ENCODE results near the gene PRKG1.
"Not testable (repeated sequence)": the region's sequence is repeated elsewhere in the genome, so short reads cannot be mapped to it uniquely, and the experiment has no call there.

PRKG1 gene

DNA sequence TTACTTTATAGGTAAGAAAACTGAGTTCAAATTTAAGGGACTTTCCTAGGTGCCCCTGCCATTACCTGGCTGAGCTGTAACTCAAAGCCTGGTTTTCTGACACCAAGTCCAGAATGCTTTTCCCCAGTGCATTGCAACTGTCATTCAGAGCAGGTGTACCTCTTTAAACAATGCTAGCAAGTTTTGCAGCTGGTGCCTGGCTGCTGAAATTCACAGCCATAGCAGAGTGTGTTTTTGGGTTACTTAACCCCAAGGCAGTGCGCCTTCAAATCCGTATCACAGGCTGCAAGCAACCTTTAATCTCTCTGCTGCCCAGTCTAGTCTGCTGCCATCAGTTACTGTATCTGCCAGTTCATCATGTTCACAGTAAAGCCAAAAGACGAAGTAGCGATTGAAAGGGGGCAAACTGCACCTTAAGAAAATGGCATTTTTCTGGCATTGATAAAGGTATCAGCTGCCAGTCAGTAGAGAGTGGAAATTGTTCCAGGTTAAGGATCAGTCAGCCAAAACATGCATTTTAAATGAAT, 359.7 kb downstream of the PRKG1 start:
- no peak for DNase-seq (ENCODE audit: low read depth)

DNA sequence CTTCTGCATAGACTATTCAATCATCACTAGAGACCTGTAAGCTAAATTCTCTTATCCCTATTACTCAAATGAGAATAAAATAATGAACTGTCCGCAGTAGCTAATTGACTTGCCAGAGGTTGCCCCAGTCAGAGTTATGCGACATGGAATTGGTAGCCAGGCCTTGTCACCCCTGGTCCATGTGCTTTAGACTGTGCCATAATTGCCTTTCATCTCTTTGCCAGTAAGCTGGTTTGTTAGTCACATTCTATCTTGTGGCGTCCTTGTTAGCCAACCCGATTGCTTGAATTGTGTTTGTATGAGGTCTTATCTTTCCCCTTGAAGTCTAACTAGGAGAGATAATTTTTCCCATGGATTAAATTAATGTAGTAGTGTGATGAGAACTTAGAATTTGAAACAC, 362.5 kb downstream of the PRKG1 start:
- DNase-seq (ENCODE audit: low read depth) = no peak

DNA sequence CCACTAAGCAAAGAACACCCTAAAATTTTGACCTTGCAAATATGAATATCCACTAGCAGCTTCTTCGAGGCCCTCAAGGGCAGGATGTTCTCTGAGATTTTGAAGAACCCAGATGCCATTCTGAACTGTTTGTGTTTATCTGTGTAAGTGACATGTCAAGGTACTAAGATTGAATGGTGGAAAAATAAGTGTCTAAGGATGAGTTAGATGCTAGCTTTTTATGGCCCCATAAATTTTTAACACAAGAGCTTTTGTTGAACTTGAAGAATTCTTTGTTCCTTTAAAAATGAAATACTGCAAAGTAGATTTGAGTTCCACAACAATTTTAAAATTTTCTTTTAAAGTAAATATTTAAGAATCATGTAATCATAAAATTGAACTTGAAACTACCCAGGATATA, 365.4 kb downstream of the PRKG1 start:
- DNase-seq (ENCODE audit: low read depth) = no peak

DNA sequence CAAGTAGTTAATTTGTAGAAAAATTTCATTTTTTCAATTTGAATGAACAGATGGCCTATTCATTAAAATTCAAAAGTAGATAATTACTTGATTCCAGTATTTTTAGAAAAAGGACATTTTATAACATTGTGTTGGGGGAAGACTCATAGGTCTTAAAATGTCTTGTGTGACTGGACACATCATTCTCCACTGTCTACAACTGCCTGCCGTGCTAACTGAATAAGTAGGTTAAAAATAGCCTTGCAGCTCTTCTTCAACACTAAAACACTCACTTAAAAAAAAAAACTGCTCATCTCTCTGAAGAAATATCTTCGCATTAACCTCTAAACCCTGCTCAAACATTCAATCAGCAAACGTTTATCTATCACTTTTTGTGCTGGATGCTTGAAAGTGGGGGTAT, 371.3 kb downstream of the PRKG1 start:
- DNase-seq (ENCODE audit: low read depth) = no peak

DNA sequence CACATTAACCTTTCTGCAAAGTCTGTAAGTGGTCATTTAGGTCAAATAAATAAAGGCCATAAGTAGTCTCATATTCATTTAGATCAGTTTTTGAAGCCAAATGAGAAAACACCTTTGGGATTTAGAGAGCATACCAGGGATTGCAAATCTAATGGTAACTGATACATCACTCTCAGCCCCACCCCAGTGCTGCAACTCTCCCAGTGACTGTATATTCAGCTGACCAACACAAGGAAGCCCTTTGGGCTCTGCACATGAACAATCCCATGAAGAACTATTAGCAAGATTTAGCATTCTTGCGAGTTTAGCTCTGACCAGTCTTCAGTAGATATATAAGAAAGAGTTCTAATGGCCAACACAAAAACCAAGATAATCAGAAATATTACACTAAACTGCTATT, 372.8 kb downstream of the PRKG1 start:
- no peak for DNase-seq (ENCODE audit: low read depth)

- not testable (repeated sequence) for DNase-seq (ENCODE audit: low read depth)
Measured at GRCh38 chr10:51455762-51456161, 381.5 kb downstream of the PRKG1 start.

GRCh38 chr10:51459476-51459875, 385.2 kb downstream of the PRKG1 start:
- DNase-seq (ENCODE audit: low read depth) = no peak

GRCh38 chr10:51462076-51462779, 387.9 kb downstream of the PRKG1 start:
- DNase-seq (ENCODE audit: low read depth) = no peak

GRCh38 chr10:51468424-51468823, 394.1 kb downstream of the PRKG1 start:
- DNase-seq (ENCODE audit: low read depth) = no peak

GRCh38 chr10:51469686-51470085, 395.4 kb downstream of the PRKG1 start:
- DNase-seq (ENCODE audit: low read depth) = no peak

DNA sequence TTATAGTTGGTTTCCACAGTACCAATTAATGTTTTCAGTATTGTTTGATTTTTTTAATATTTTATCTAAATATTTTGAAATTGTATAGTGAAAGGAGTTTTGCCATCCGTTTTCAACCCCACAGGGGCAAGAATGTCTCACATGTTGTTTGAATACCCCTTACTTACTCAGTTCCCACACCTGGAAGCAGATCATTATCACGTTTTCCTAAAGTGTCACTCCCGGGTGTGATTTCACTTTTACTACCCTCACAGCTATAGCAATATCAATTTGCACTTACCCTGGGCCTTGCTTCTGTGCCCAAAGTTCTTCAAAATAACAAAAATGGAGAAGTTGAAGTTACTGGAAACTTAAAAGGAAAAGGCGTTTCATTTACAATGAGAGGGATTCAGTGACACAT, 397.0 kb downstream of the PRKG1 start:
- no peak for DNase-seq (ENCODE audit: low read depth)

- DNase-seq (ENCODE audit: low read depth) = no peak
Measured at GRCh38 chr10:51472154-51472553, 397.9 kb downstream of the PRKG1 start.

DNA sequence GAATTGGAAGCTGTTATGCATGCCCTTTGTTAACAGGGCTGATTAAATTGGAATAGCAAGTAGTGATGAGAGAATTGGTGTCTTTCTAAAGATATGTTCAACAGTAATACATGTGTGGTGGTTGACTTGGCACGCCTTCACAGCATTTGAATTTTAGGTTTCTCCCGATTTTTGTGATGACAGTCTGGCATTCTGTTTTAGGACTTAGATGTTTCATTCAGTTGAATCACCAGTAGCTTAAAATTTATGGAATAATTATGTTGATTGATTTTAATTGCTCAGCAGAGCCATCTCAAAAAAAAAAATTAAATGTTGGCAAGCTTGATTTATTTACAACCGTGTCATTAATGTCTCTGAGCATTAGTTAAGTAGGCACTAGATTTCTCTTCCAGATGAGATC, 405.4 kb downstream of the PRKG1 start:
- DNase-seq (ENCODE audit: low read depth) = no peak

GRCh38 chr10:51485668-51486067, 411.4 kb downstream of the PRKG1 start:
- no peak for DNase-seq (ENCODE audit: low read depth)

DNA sequence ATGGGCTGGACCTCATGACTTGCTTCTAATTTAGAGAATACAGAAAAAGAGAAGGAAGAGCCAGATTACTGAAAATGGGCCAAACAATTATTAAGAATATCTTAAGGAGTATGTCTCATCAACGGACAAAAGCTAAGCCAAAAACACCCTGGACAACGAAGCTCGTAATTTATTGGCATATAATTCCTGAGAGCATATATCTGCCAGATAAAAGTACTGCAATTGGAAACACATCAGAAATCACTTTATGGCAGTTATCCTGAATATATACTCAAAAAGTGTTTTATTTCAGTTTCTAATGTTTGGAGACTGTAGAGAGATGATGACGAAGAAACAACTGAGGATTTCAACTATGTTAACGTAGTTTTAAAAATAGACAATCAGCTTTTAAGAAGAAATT, 413.3 kb downstream of the PRKG1 start:
- no peak for DNase-seq (ENCODE audit: low read depth)

- DNase-seq (ENCODE audit: low read depth) = no peak
Measured at GRCh38 chr10:51488766-51489408, 414.6 kb downstream of the PRKG1 start.

GRCh38 chr10:51498424-51498823, 424.1 kb downstream of the PRKG1 start:
- DNase-seq (ENCODE audit: low read depth) = no peak

DNA sequence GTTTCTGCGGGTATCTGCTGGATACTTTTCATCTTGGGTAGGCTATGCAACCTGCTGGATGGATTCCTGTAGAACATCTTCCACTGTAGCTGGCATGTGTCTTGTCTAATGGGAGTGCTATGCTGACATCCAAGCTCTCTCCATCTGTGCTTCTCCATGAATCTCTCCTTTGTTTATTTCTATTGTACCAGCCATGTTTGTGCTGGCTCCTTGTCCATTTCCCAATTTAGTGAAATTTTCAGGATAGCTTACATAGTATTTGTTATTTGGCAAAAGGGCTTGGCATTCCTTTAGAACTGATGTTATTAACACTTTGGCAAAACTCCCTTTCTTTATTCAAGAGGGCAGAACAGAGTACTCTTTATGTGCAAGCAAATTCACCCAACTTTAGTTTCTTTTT, 427.1 kb downstream of the PRKG1 start:
- no peak for DNase-seq (ENCODE audit: low read depth)

- DNase-seq (ENCODE audit: low read depth) = no peak
Measured at GRCh38 chr10:51502124-51502523, 427.8 kb downstream of the PRKG1 start.

- no peak for DNase-seq (ENCODE audit: low read depth)
Measured at GRCh38 chr10:51503378-51503777, 429.1 kb downstream of the PRKG1 start.

GRCh38 chr10:51507476-51507875, 433.2 kb downstream of the PRKG1 start:
- no peak for DNase-seq (ENCODE audit: low read depth)

GRCh38 chr10:51508156-51508555, 433.9 kb downstream of the PRKG1 start:
- no peak for DNase-seq (ENCODE audit: low read depth)

- DNase-seq (ENCODE audit: low read depth) = no peak
Measured at GRCh38 chr10:51510231-51510630, 435.9 kb downstream of the PRKG1 start.

DNA sequence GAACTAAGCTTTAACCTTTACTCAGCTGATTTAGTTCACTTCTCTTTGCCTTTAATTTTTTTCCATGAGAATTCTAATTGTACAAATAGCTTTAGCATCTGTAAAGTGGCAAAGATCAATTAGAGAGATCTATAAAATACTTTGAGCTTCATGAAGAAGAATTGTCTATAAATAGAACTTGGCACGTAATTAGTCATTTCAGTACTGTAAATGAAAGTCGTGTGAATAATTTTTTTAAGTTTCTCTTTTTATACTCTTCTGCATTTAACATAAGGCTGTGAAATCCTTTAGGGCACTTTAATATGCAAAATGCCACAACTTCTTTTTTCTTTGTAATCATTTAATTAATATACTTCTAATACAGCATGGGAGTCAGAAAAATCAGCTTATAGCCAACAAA, 447.3 kb downstream of the PRKG1 start:
- DNase-seq (ENCODE audit: low read depth) = no peak
